ENCODE data around the gene GNAL.
A peak's percentile ranks its signal among the peaks of the same experiment; 100 is the strongest.

The GNAL gene

GRCh38 chr18:11908182-11909060 lies 219.4 kb downstream of the GNAL start, which contains the start of gene MPPE1 (continued):
- TF ChIP-seq PATZ1 (tag by site-specific recombination; IDR thresholded peaks at IDR 0.05) (peak; percentile 56; the same call in 1 of the 2 replicates), ZBTB8A (tag by site-specific recombination; IDR thresholded peaks at IDR 0.05) (peak; percentile 96), ZNF660 (tag by site-specific recombination; IDR thresholded peaks at IDR 0.05) (0 out of 2 replicates have a peak, but pooled peaks have one; percentile 36), ZNF292 (tag by site-specific recombination; IDR thresholded peaks at IDR 0.05; ENCODE audit: borderline replicate concordance, low read depth) (no peak), TSHZ1 (tag by site-specific recombination; IDR thresholded peaks at IDR 0.05; ENCODE audit: borderline replicate concordance) (no peak), ZNF398 (tag by site-specific recombination; IDR thresholded peaks at IDR 0.05) (no peak), ZXDB (tag by site-specific recombination; IDR thresholded peaks at IDR 0.05) (peak; percentile 89), ZNF629 (tag by site-specific recombination; IDR thresholded peaks at IDR 0.05) (peak; percentile 44; the same call in 1 of the 2 replicates), MYNN (tag by site-specific recombination; IDR thresholded peaks at IDR 0.05; ENCODE audit: borderline replicate concordance) (no peak), ZNF335 (tag by site-specific recombination; conservative IDR thresholded peaks at IDR 0.05) (peak; percentile 95), ZIC2 (tag by site-specific recombination; IDR thresholded peaks at IDR 0.05) (no peak), ZEB2 (tag by site-specific recombination; IDR thresholded peaks at IDR 0.05) (peak; percentile 87), SP7 (tag by site-specific recombination; IDR thresholded peaks at IDR 0.05) (peak; percentile 59), ZBTB26 (tag by site-specific recombination; optimal IDR thresholded peaks at IDR 0.05) (peak; percentile 87), SALL2 (tag by site-specific recombination; IDR thresholded peaks at IDR 0.05; ENCODE audit: borderline replicate concordance) (no peak), ELK4 (IDR thresholded peaks at IDR 0.05; ENCODE audit: borderline replicate concordance, low read depth, low read length) (no peak), ZBTB48 (tag by site-specific recombination; IDR thresholded peaks at IDR 0.05) (peak; percentile 94), KLF16 (tag by site-specific recombination; IDR thresholded peaks at IDR 0.05) (0 out of 2 replicates have a peak, but pooled peaks have one; percentile 48), ZNF777 (tag by site-specific recombination; IDR thresholded peaks at IDR 0.05; ENCODE audit: borderline replicate concordance) (0 out of 2 replicates have a peak, but pooled peaks have one; percentile 26), PRDM2 (tag by site-specific recombination; IDR thresholded peaks at IDR 0.05; ENCODE audit: borderline replicate concordance) (no peak)

All from HEK293 (cell line).